HCT116 (cell line): ENCODE data around the gene CRISPLD2. TPM values are rescaled to one million over a fixed set of nuclear protein-coding genes. Genes with fewer than 3 reads are reported as not detected.

Experiments
- ATAC-seq: fragments of 200-7000 bp; cut with Tn5 transposase; 2 replicates; pipeline ENCODE4 v1.9.1; 2020; ENCODE audit warnings: mild to moderate bottlenecking, moderate library complexity
- BruUV-seq: library from RNA; stranded (reverse); fragments of 400-500 nt; replicated peaks from 2 replicates; lab custom pipeline; 2021; lab: Mats Ljungman, UMichigan
- CTCF ChIA-PET: fragments of 300-600 bp; sonication (Branson Sonifier 250); formaldehyde crosslinking; loops from one replicate; lab custom pipeline; 2021; ENCODE audit warnings: antibody characterized with exemption; lab: Charles Lee
- POLR2A ChIA-PET: fragments of 300-600, 350-600 bp; sonication (Branson Sonifier 250); formaldehyde crosslinking; loops from one replicate; lab custom pipeline; 2021; ENCODE audit warnings: antibody characterized with exemption; lab: Charles Lee
- RAD21 ChIA-PET, 2 experiments: fragments of 300-600 bp; sonication (Branson Sonifier 250); formaldehyde crosslinking; loops; one replicate each; lab custom pipeline; 2023; ENCODE audit warnings: low total read pairs in 2 of 2; ENCODE audit not compliant: uncharacterized antibody in 2 of 2, unreplicated experiment in 2 of 2, low non-redundant PET in 1 of 2; lab: Charles Lee
- DNase-seq: peaks from one replicate; pipeline ENCODE4 v3.0.0-alpha.2; 2010; ENCODE audit warnings: low read depth, low spot score
- H2AFZ ChIP-seq: fragments of 200-600 bp; shearing (Covaris generic), sonication (generic); 2 replicates; pipeline ENCODE4 v1.6.1; 2017; ENCODE audit warnings: low read depth, mixed run types, mixed read lengths, antibody characterized with exemption, low read length; ENCODE audit not compliant: poor library complexity, severe bottlenecking
- H3K27ac ChIP-seq: 2 replicates; pipeline ENCODE4 v1.5.1; 2012; ENCODE audit warnings: low read depth, low read length
- H3K27me3 ChIP-seq: fragments of 200-600 bp; sonication (generic); 2 replicates; pipeline ENCODE4 v1.6.1; 2016; ENCODE audit warnings: mixed run types, low read length, mixed read lengths; ENCODE audit not compliant: insufficient read depth
- H3K36me3 ChIP-seq, 2 experiments: fragments of 200-500 bp in 1 of 2; fragments of 200-600 bp in 1 of 2; sonication (Bioruptor generic) in 1 of 2; sonication (generic) in 1 of 2; 2 replicates each; pipeline versions ENCODE4 v1.5.1 to v1.6.1; 2014 to 2016; ENCODE audit warnings: low read length in 2 of 2, inconsistent platforms in 1 of 2, mixed read lengths in 1 of 2, mixed run types in 1 of 2; ENCODE audit not compliant: insufficient read depth in 2 of 2, control insufficient read depth in 1 of 2
- H3K4me1 ChIP-seq, 2 experiments: fragments of 200-600 bp in 1 of 2; sonication (generic) in 1 of 2; 2 replicates each; pipeline versions ENCODE4 v1.5.1 to v1.6.1; 2012 to 2017; ENCODE audit warnings: low read length in 2 of 2, inconsistent platforms in 1 of 2, mild to moderate bottlenecking in 1 of 2, mixed read lengths in 1 of 2, mixed run types in 1 of 2, moderate library complexity in 1 of 2; ENCODE audit not compliant: insufficient read depth in 2 of 2, control insufficient read depth in 1 of 2
- H3K4me2 ChIP-seq: fragments of 200-600 bp; sonication (generic); 2 replicates; pipeline ENCODE4 v1.6.1; 2017; ENCODE audit warnings: mixed run types, low read length, mixed read lengths
- H3K4me3 ChIP-seq, 2 experiments: fragments of 200-600 bp in 1 of 2; sonication (generic) in 1 of 2; replicated peaks in 1 of 2; 2 replicates each; pipeline ENCODE4 v1.5.1; 2011 to 2016; ENCODE audit warnings: low read length in 2 of 2, control low read depth in 1 of 2, low read depth in 1 of 2, mild to moderate bottlenecking in 1 of 2, mixed read lengths in 1 of 2, mixed run types in 1 of 2
- H3K79me2 ChIP-seq: fragments of 200-600 bp; sonication (generic); 2 replicates; pipeline ENCODE4 v1.6.1; 2017; ENCODE audit warnings: mild to moderate bottlenecking, mixed run types, low read length, moderate library complexity, mixed read lengths; ENCODE audit not compliant: insufficient read depth
- H3K9ac ChIP-seq: fragments of 200-600 bp; sonication (generic); 2 replicates; pipeline ENCODE4 v1.6.1; 2016; ENCODE audit warnings: low read length, mixed read lengths
- H3K9me2 ChIP-seq: fragments of 200-600 bp; sonication (generic), shearing (Covaris generic); 2 replicates; pipeline ENCODE4 v1.6.1; 2017; ENCODE audit warnings: mixed run types, mild to moderate bottlenecking, moderate library complexity; ENCODE audit not compliant: insufficient read depth
- H3K9me3 ChIP-seq, 2 experiments: fragments of 200-500 bp in 1 of 2; fragments of 200-600 bp in 1 of 2; sonication (Bioruptor generic) in 1 of 2; sonication (generic) in 1 of 2; 2 replicates each; pipeline ENCODE4 v1.6.1; 2014 to 2017; ENCODE audit warnings: low read length in 2 of 2, mixed read lengths in 2 of 2, inconsistent platforms in 1 of 2, low read depth in 1 of 2, mild to moderate bottlenecking in 1 of 2, mixed run types in 1 of 2, moderate library complexity in 1 of 2; ENCODE audit not compliant: control insufficient read depth in 1 of 2, insufficient read depth in 1 of 2
- H4K20me1 ChIP-seq: fragments of 200-600 bp; sonication (generic), shearing (Covaris generic); 2 replicates; pipeline ENCODE4 v1.6.1; 2017; ENCODE audit warnings: mixed run types, mild to moderate bottlenecking, moderate library complexity; ENCODE audit not compliant: insufficient read depth
- CEBPB ChIP-seq: IDR thresholded peaks from 2 replicates; pipeline ENCODE4 v1.6.1; 2012; ENCODE audit warnings: low read depth
- EGR1 ChIP-seq: IDR thresholded peaks from 2 replicates; pipeline ENCODE4 v1.6.1; 2012; ENCODE audit warnings: low read depth
- ELF1 ChIP-seq: IDR thresholded peaks from 2 replicates; pipeline ENCODE4 v1.6.1; 2012; ENCODE audit warnings: low read depth, borderline replicate concordance
- EZH2 ChIP-seq: fragments of 200-600 bp; sonication (generic); IDR thresholded peaks from 2 replicates; pipeline ENCODE4 v1.6.1; 2017; ENCODE audit warnings: antibody characterized with exemption, mixed run types
- FOSL1 ChIP-seq: IDR thresholded peaks from 2 replicates; pipeline ENCODE4 v1.6.1; 2012; ENCODE audit warnings: low read depth
- MAX ChIP-seq: IDR thresholded peaks from 2 replicates; pipeline ENCODE4 v1.6.1; 2012
- SIN3A ChIP-seq: IDR thresholded peaks from 2 replicates; pipeline ENCODE4 v1.6.1; 2012; ENCODE audit warnings: low read depth
- SP1 ChIP-seq: IDR thresholded peaks from 2 replicates; pipeline ENCODE4 v1.6.1; 2012; ENCODE audit warnings: low read depth
- TCF7L2 ChIP-seq: IDR thresholded peaks from 2 replicates; pipeline ENCODE4 v1.7.0; 2011; ENCODE audit warnings: borderline replicate concordance, inconsistent platforms; ENCODE audit not compliant: insufficient read depth, insufficient read length; ENCODE audit errors: extremely low read depth
- ZBTB33 ChIP-seq: IDR thresholded peaks from 2 replicates; pipeline ENCODE4 v1.6.1; 2011; ENCODE audit warnings: mild to moderate bottlenecking, low read length, moderate library complexity; ENCODE audit not compliant: insufficient replicate concordance; ENCODE audit errors: extremely low read depth
- ZFX ChIP-seq: fragments of 450-650 bp; IDR thresholded peaks from 2 replicates; pipeline ENCODE4 v1.6.1; 2017
- ZNF274 ChIP-seq: fragments of 200-500 bp; sonication (Bioruptor generic); IDR thresholded peaks from 2 replicates; pipeline ENCODE4 v1.6.1; 2014; ENCODE audit warnings: mild to moderate bottlenecking, low read depth, low read length, inconsistent platforms
- intact Hi-C: fragments of 100-400 bp; cut with micrococcal nuclease; formaldehyde crosslinking; loops from 2 replicates; pipeline ENCODE4 v1.10.0; 2022
- total RNA-seq: library from RNA; stranded (reverse); gene quantifications from one replicate; pipeline ENCODE4 v1.2.1, GENCODE V29; 2021; ENCODE audit not compliant: unreplicated experiment

CRISPLD2 gene
- total RNA-seq, 1 experiment from 2014 or later, result 4.6 TPM

DNA sequence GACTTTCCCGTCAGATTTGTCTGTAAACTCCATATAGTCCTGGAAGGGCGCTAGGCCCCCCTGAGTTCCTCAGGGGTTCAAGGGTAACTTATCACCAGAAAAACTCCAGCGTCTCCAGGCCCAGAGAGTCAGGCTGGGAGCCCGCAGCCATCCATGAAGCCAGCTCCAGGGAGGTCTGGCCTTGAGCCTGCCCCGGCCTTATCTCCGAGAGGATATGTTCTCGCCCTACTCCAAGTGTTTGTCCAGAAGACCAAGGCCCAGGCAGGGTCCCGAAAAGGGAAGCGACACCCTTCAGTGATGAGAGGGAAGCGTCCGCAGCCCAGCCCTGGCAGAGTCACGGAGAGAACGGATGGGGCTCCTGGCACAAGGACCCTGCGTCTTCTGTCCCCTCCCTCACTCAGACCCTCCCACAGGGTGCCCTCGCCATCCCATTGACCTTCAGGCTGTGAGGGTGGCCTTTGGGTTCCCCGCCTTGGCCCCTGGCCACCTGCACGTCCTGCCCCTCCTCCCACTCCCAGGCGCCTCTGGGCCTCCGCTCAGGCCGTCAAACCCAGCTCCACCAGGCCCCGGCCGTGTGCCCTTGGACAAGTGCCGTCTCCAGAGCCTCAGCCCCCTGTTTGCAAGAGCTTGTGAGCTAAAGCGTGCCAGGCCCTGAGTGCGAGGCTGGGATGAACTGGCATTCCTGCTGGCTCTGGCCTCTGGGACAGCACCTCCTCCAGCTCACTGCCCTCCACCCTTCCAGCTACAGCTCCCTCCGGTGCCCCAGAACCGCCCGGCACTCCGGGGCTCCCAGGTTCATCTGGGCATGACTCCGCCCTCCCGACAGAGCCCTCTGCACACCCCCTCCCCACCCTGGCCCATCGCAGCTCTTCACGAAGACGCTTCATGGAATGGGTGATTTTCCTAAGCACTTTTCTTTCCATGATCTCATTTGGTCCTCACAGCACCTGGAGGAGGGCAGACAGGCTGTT lies 108.1 kb downstream of the CRISPLD2 start:
- Histone ChIP-seq H3K4me3 (no peak overlapping the region), H3K9me3 (no peaks in the 10 kb centered on the region), H3K79me2 (no peaks in the 10 kb centered on the region), H3K9ac (no peak overlapping the region), H3K27me3 (no peaks in the 10 kb centered on the region), H3K4me1 (peaks cover 0 to 12% of the 10 kb centered on the region in 2 experiments; a peak in 1 of 4 replicates), H3K9me2 (no peaks in the 10 kb centered on the region), H3K4me2 (no peak overlapping the region), H3K36me3 (no peaks in the 10 kb centered on the region), H2AFZ (no peak overlapping the region), H3K27ac (no peak overlapping the region), H4K20me1 (no peaks in the 10 kb centered on the region)
- ChIA-PET CTCF (interaction anchor here (0.8 to 3.5 kb wide), 3 partner anchors 24 to 43 kb away, joined by 4 to 49 read pairs (median 5); no protein-coding TSS in a partner anchor), RAD21 (no interaction called here), POLR2A (no interaction called here)
- BruUV-seq, result no TSS peak
- TF ChIP-seq SIN3A (no peak), ZFX (no peak), CEBPB (no peak), EGR1 (no peak)
- no peak for DNase-seq
- intact Hi-C loops, result no loop called here
- no peak for ATAC-seq

DNA sequence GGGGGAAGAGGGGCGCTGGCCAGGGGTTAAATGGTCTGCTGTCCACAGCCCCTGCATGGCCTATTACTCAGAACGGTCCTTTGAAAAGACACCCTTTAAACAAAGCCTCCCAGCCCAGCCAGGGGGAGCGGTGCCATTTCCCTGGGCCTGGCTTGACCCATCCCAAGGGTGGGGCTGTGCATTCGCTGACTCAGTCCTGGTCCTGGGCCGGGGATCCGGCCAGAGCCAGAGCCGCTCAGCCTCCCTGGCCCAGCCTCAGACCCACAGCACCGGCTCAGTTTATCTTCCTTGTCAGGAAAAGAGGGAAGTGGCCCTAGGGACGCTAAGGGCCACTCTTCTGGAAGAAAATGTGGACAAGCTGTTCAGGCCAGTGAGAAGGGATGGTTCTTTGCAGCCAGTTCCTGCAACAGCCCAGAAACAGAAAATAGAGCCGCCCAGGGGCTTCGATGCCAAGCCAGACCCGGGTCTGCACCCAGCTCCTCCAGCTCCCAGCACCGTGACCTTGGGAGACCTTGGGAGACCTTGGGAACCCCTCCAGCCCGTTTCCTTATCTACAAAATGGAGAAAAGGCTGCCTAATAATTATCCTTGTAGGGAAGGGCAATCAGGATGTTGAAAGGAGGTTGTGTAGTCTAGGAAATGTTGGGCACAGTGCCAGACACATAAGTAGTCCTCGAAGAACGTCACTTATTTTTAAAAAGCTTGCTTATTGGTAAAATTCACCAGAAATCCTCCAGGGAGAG lies 109.1 kb downstream of the CRISPLD2 start:
- intact Hi-C loops, result no loop called here
- H3K79me2 ChIP-seq, result no peaks in the 10 kb centered on the region
- H3K27me3 ChIP-seq, result no peaks in the 10 kb centered on the region
- H3K9me2 ChIP-seq, result no peaks in the 10 kb centered on the region
- H3K9ac ChIP-seq, result no peak overlapping the region
- CTCF ChIA-PET, result interaction anchor here (1.5 kb wide), 1 partner anchor 24 kb away, joined by 7 read pairs; no protein-coding TSS in a partner anchor
- POLR2A ChIA-PET, result no interaction called here
- H3K27ac ChIP-seq, result no peak overlapping the region
- H3K4me1 ChIP-seq, result peaks cover 0 to 12% of the 10 kb centered on the region in 2 experiments; a peak in 1 of 4 replicates
- no peaks in the 10 kb centered on the region for H3K9me3 ChIP-seq
- DNase-seq (no peak), ATAC-seq (no peak)
- H4K20me1 ChIP-seq, result no peaks in the 10 kb centered on the region
- H3K4me3 ChIP-seq, result no peak overlapping the region
- no peaks in the 10 kb centered on the region for H3K36me3 ChIP-seq
- RAD21 ChIA-PET, result no interaction called here
- no TSS peak for BruUV-seq
- H2AFZ ChIP-seq, result no peak overlapping the region
- TF ChIP-seq EZH2 (no peak), TCF7L2 (no peak), ZBTB33 (no peak), ZNF274 (no peak), SIN3A (no peak), FOSL1 (no peak), MAX (no peak), SP1 (no peak), ELF1 (no peak)
- H3K4me2 ChIP-seq, result no peak overlapping the region; the same call in 1 of the 2 replicates
